Gastroesophageal sphincter (tissue), 3 donors: ENCODE results near the gene EFL1.
"Not testable (repeated sequence)": the region's sequence is repeated elsewhere in the genome, so short reads cannot be mapped to it uniquely, and the experiment has no call there.

Experiments
- POLR2A ChIP-seq, 2 donors: fragments of 450-650 bp; IDR thresholded peaks; one replicate each; pipeline ENCODE4 v1.6.1; 2017; ENCODE audit warnings: antibody characterized with exemption in 2 of 2, mild to moderate bottlenecking in 2 of 2, moderate library complexity in 1 of 2
- TF ChIP-seq, protein P1 (sequence below), 4 experiments: fragments of 200-600 bp in 2 of 4; fragments of 450-650 bp in 2 of 4; sonication (generic) in 1 of 4; IDR thresholded peaks; one replicate each; pipeline ENCODE4 v1.5.1; 2017 to 2019; ENCODE audit warnings: antibody characterized with exemption in 4 of 4, mild to moderate bottlenecking in 2 of 4, moderate library complexity in 2 of 4

DNA sequence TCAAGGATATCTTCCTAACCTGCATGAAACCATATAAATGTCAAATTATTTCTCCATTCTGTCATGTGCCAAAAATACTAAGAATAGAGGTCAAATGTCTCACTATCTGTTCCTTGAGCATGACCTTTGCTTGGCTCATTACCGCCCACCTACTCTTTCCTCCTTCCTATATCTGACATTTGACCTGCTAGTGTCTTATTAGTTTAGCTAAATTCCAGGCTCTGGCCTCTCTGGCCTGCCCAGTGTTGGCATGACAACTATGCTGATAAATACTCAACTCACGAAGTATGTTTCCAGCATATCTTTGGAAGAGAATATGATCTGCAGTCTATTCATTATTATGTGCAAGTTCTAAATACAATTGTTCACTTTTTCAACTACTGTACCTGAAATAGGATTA is 58.0 kb downstream of the EFL1 start:
- TF ChIP-seq, protein P1, sequence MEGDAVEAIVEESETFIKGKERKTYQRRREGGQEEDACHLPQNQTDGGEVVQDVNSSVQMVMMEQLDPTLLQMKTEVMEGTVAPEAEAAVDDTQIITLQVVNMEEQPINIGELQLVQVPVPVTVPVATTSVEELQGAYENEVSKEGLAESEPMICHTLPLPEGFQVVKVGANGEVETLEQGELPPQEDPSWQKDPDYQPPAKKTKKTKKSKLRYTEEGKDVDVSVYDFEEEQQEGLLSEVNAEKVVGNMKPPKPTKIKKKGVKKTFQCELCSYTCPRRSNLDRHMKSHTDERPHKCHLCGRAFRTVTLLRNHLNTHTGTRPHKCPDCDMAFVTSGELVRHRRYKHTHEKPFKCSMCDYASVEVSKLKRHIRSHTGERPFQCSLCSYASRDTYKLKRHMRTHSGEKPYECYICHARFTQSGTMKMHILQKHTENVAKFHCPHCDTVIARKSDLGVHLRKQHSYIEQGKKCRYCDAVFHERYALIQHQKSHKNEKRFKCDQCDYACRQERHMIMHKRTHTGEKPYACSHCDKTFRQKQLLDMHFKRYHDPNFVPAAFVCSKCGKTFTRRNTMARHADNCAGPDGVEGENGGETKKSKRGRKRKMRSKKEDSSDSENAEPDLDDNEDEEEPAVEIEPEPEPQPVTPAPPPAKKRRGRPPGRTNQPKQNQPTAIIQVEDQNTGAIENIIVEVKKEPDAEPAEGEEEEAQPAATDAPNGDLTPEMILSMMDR (IDR thresholded peaks at IDR 0.05), result not testable (repeated sequence)
- not testable (repeated sequence) for TF ChIP-seq POLR2A (IDR thresholded peaks at IDR 0.05)
